ENCODE results near the gene USP17L12.
"Not testable (repeated sequence)": the region's sequence is repeated elsewhere in the genome, so short reads cannot be mapped to it uniquely, and the experiment has no call there.

- not testable (repeated sequence) for TF ChIP-seq CEBPB (IDR thresholded peaks at IDR 0.05; ENCODE audit: low read depth); TCF7L2 (IDR thresholded peaks at IDR 0.05; ENCODE audit: borderline replicate concordance, extremely low read depth, insufficient read depth, insufficient read length); POLR2A (IDR thresholded peaks at IDR 0.05; ENCODE audit: borderline replicate concordance, extremely low read depth, insufficient read depth, insufficient read length); ZFX (IDR thresholded peaks at IDR 0.05); POLR2AphosphoS5 (IDR thresholded peaks at IDR 0.05; ENCODE audit: low read depth, low read length); CTCF (IDR thresholded peaks at IDR 0.05 in 2 of 3, conservative IDR thresholded peaks at IDR 0.05 in 1 of 3; ENCODE audit: borderline replicate concordance in 1 of 3, insufficient read depth in 1 of 3, low read depth in 2 of 3, low read length in 2 of 3); MAX (IDR thresholded peaks at IDR 0.05); RAD21 (IDR thresholded peaks at IDR 0.05; ENCODE audit: low read depth); SIN3A (IDR thresholded peaks at IDR 0.05; ENCODE audit: low read depth); ELF1 (IDR thresholded peaks at IDR 0.05; ENCODE audit: borderline replicate concordance, low read depth); EZH2 (IDR thresholded peaks at IDR 0.05)
These were observed 5.3 kb upstream of the USP17L12 start for GRCh38 chr4:9214701-9215100.

All from HCT116 (cell line).